ENCODE results near the gene WDR45B.

WDR45B gene

GRCh38 chr17:82604532-82604931 is 43.7 kb downstream of the WDR45B start:
- Histone ChIP-seq H3K27ac (no peak overlapping the region), H3K4me3 (no peak overlapping the region), H3K27me3 (no peaks in the 10 kb centered on the region), H3K9me3 (no peaks in the 10 kb centered on the region), H3K36me3 (peaks cover 59 to 87% (median 76%) of the 10 kb centered on the region in 3 donors), H3K4me1 (no peaks in the 10 kb centered on the region)
- intact Hi-C loops (cut with DNase I; ENCODE audit: low total_unique reads) = no loop called here
- DNase-seq = no peak
- TF ChIP-seq CTCF (IDR thresholded peaks at IDR 0.05) = no peak

- Histone ChIP-seq H3K36me3 (peaks cover 54 to 83% (median 70%) of the 10 kb centered on the region in 3 donors), H3K27ac (no peak overlapping the region), H3K4me3 (no peak overlapping the region), H3K9me3 (no peaks in the 10 kb centered on the region), H3K27me3 (no peaks in the 10 kb centered on the region), H3K4me1 (no peaks in the 10 kb centered on the region)
- intact Hi-C loops (cut with DNase I; ENCODE audit: low total_unique reads) = no loop called here
- DNase-seq = peak; percentile 73 to 83
- TF ChIP-seq CTCF (IDR thresholded peaks at IDR 0.05) = no peak
These were observed 44.2 kb downstream of the WDR45B start for GRCh38 chr17:82603981-82604448.

- Histone ChIP-seq H3K4me1 (no peaks in the 10 kb centered on the region), H3K36me3 (peaks cover 56 to 87% (median 68%) of the 10 kb centered on the region in 3 donors), H3K9me3 (no peaks in the 10 kb centered on the region), H3K27me3 (no peaks in the 10 kb centered on the region), H3K4me3 (no peak overlapping the region), H3K27ac (no peak overlapping the region)
- TF ChIP-seq CTCF (IDR thresholded peaks at IDR 0.05) = no peak
- no peak for DNase-seq
- intact Hi-C loops (cut with DNase I; ENCODE audit: low total_unique reads) = no loop called here
These were observed 45.1 kb downstream of the WDR45B start for GRCh38 chr17:82602986-82603710.

GRCh38 chr17:82602487-82602886 is 45.8 kb downstream of the WDR45B start:
- H3K27ac ChIP-seq = no peak overlapping the region
- H3K9me3 ChIP-seq = no peaks in the 10 kb centered on the region
- TF ChIP-seq CTCF (IDR thresholded peaks at IDR 0.05) = no peak
- H3K4me1 ChIP-seq = no peaks in the 10 kb centered on the region
- H3K27me3 ChIP-seq = no peaks in the 10 kb centered on the region
- H3K4me3 ChIP-seq = no peak overlapping the region
- peaks cover 56 to 88% (median 67%) of the 10 kb centered on the region in 3 donors for H3K36me3 ChIP-seq
- DNase-seq = no peak
- intact Hi-C loops (cut with DNase I; ENCODE audit: low total_unique reads) = no loop called here

DNA sequence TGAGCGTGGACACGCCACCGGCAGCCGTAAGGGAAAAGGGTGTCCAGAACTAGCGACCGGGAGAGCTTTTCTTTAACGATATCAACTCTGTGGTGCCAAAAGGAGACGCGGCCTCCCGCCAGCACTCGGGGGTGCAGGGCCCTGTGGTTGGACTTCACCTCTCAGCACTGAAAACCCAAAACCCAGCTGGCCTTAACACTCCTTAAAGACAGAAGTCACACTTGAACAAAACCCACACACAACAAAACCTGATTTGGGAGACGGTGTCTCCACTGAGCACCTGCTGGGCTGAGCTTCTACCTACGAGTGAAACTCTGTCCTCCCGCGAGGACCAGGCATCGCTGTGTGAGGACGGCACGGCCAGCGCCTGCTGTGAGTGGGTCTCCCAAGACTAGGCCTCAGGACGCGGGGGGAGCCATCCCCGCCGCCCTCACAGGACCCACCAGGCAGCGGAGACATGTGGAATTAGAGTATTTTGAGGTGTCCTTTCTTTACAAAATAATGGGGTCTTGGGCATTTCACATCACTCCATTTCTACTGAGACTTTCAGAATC is 46.7 kb downstream of the WDR45B start:
- Histone ChIP-seq H3K4me3 (no peak overlapping the region), H3K4me1 (no peaks in the 10 kb centered on the region), H3K27ac (no peak overlapping the region), H3K9me3 (no peaks in the 10 kb centered on the region), H3K36me3 (peaks cover 64 to 94% (median 74%) of the 10 kb centered on the region in 3 donors), H3K27me3 (no peaks in the 10 kb centered on the region)
- no peak for TF ChIP-seq CTCF (IDR thresholded peaks at IDR 0.05)
- DNase-seq = no peak
- intact Hi-C loops (cut with DNase I; ENCODE audit: low total_unique reads) = no loop called here
